Brain microvascular endothelial cell (primary cell): Measurements from ENCODE around the gene ABCC3.

Experiments used
- DNase-seq: peaks from one replicate; pipeline ENCODE4 v3.0.0-alpha.2; 2020
- H3K27ac ChIP-seq: fragments of 250-450 bp; sonication (Bioruptor Pico); 2 replicates; pipeline ENCODE4 v1.5.1; 2020; ENCODE audit warnings: mild to moderate bottlenecking, moderate library complexity
- H3K27me3 ChIP-seq: fragments of 250-450 bp; sonication (Bioruptor Pico); replicated peaks from 2 replicates; pipeline ENCODE4 v1.5.1; 2020; ENCODE audit warnings: mild to moderate bottlenecking
- H3K36me3 ChIP-seq: fragments of 250-450 bp; sonication (Bioruptor Pico); replicated peaks from 2 replicates; pipeline ENCODE4 v1.5.1; 2020; ENCODE audit warnings: mild to moderate bottlenecking
- H3K4me3 ChIP-seq: 2 replicates; pipeline ENCODE4 v1.5.1; 2011; ENCODE audit warnings: low read depth, mild to moderate bottlenecking, control low read depth, low read length, moderate library complexity
- in situ Hi-C: cut with HindIII; loops from 2 replicates; pipeline ENCODE4 v1.10.0; 2017; ENCODE audit warnings: low sequenced_read_pairs, low pct_ligation_motif_present
- TF ChIP-seq, protein P1 (sequence below): IDR thresholded peaks from 2 replicates; pipeline ENCODE4 v1.5.1; 2011; ENCODE audit warnings: low read depth, mild to moderate bottlenecking, moderate library complexity, low read length, control low read depth, inconsistent platforms; ENCODE audit errors: missing control alignments

The ABCC3 gene

DNA sequence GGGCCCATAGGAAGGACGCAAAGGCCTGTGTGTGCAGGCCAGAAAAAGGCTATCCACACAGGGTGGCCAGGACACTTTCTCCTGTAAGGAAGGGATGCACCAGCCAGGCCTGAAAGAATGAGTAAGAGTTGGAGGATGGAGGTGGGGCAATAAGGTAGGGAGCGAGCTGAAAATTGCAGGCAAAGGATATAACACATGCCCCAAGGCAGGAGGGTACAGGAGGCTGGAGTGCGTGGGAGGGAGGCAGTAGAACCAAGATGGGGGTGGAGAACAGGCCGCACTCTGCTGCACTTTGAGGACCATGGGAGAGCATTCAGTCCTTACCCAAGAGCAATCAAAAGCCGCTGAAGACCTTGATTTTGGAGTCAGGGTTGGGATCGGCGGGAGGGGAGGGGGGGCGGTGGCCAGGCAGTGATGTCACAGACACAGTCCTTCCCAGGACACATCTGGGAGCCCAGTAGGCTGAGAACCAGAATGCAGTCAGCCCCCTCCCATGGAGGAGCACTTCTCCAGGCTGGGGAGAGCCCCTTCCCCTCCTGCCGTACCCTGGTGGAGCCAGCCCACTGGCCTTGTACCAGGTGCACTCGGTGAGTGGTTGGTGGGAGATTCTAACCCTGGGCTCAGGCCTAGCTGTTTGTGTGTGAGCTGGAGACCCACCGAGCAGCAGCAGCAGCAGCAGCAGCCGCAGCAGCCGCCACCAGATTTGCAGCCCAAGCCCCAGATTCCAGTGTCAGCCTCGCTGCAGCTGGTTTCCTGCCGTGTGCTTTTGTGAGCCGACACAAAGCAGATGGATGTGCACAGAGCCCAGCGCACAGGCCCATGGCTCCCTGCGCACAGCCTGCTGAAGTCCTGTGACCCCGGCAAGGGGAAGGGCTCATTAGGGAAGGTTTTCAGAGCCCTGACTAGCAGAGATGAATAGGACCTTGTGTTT, 55.5 kb downstream of the ABCC3 start:
- Histone ChIP-seq H3K36me3 (peaks cover under 1% of the 10 kb centered on the region), H3K27ac (no peak overlapping the region), H3K27me3 (no peaks in the 10 kb centered on the region), H3K4me3 (no peak overlapping the region)
- in situ Hi-C loops: loop anchor here (25.0 kb wide), 1 partner anchor 128 kb away; the partner anchor contains the start of gene CACNA1G
- TF ChIP-seq, protein P1, sequence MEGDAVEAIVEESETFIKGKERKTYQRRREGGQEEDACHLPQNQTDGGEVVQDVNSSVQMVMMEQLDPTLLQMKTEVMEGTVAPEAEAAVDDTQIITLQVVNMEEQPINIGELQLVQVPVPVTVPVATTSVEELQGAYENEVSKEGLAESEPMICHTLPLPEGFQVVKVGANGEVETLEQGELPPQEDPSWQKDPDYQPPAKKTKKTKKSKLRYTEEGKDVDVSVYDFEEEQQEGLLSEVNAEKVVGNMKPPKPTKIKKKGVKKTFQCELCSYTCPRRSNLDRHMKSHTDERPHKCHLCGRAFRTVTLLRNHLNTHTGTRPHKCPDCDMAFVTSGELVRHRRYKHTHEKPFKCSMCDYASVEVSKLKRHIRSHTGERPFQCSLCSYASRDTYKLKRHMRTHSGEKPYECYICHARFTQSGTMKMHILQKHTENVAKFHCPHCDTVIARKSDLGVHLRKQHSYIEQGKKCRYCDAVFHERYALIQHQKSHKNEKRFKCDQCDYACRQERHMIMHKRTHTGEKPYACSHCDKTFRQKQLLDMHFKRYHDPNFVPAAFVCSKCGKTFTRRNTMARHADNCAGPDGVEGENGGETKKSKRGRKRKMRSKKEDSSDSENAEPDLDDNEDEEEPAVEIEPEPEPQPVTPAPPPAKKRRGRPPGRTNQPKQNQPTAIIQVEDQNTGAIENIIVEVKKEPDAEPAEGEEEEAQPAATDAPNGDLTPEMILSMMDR: no peak
- DNase-seq: no peak

DNA sequence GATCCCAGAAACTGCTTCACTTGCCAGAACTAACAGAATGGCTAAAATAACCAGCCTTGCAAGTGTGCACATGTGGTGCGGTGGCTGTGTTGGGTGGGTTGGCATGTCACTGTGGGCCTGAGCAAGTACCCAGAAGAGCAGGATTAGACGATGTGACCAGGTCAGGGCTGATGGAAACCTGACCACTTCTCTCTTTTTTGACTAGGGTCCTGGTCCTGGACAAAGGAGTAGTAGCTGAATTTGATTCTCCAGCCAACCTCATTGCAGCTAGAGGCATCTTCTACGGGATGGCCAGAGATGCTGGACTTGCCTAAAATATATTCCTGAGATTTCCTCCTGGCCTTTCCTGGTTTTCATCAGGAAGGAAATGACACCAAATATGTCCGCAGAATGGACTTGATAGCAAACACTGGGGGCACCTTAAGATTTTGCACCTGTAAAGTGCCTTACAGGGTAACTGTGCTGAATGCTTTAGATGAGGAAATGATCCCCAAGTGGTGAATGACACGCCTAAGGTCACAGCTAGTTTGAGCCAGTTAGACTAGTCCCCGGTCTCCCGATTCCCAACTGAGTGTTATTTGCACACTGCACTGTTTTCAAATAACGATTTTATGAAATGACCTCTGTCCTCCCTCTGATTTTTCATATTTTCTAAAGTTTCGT, 56.3 kb downstream of the ABCC3 start:
- H3K36me3 ChIP-seq: peaks cover 8% of the 10 kb centered on the region
- no peaks in the 10 kb centered on the region for H3K27me3 ChIP-seq
- DNase-seq: no peak
- H3K27ac ChIP-seq: no peak overlapping the region
- H3K4me3 ChIP-seq: no peak overlapping the region
- in situ Hi-C loops: loop anchor here (25.0 kb wide), 1 partner anchor 129 kb away; the partner anchor contains the start of gene CACNA1G
- TF ChIP-seq, protein P1: no peak

DNA sequence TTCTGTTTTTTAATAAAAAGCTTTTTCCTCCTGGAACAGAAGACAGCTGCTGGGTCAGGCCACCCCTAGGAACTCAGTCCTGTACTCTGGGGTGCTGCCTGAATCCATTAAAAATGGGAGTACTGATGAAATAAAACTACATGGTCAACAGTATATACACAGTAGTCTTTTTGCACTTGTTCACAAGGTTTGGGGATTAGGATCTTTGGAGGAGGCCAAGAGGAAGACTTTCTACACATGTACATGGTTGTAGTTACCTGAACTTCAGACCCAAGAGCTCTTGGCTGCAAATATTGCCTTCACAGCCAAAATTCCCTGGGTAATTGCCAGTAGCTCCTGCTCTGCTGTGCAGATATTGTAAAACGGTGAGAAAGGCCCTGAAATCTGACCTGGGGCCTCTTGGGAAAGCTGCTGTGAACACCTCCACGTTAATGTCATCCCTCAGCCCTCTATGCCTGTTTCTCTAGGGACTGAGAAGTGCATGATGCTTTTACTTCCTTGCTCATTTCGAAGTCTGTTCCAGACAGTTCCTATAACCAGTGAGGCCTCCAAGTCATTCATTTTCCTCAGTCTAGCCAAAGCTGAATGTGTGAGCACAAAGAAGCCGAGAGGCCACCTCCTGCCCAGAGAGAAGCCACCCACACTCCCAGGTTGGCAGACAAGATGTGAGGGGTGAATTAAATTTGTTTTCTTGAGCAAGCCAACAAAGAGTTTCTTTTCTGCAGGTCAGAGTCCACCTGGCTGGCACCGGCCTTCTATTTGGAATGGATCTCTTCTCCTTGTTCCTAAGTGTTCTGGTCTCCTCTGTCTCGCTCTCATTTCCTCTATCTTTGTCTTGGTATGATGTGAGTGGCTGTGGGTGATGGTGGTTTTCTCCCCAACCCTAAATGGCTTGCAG, 57.1 kb downstream of the ABCC3 start:
- TF ChIP-seq, protein P1: no peak
- no peak overlapping the region for H3K27ac ChIP-seq
- H3K27me3 ChIP-seq: no peaks in the 10 kb centered on the region
- no peak for DNase-seq
- H3K4me3 ChIP-seq: no peak overlapping the region
- H3K36me3 ChIP-seq: peaks cover 15% of the 10 kb centered on the region
- in situ Hi-C loops: loop anchor here (25.0 kb wide), 1 partner anchor 129 kb away; the partner anchor contains the start of gene CACNA1G

DNA sequence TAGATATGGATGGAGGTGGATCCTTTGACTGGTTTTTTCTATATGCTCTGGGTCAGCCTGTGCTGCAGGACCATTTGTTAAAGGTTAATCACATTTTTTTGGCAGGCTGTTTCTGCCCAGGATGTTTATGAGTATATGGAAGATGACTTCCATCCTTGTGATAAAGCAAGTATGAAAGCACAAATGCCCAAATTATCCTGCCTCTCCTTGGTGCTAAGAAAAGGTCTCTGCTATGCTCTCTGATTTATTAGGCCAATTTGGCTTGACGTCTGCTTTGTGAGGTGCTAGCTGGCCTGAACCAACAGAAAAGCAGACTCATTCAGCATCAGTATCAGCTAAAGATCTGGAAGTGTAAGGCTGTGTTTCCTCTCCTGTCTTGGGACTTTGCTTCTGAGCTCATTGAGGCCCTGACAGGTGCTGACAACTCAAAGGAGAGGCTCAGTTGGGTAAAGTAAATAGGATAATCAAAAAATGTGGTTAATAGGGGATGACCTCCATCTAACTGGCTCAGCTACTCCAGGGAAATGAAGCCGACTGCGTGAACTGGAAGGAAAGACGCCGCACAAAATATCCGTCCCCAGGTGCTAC, 57.9 kb downstream of the ABCC3 start:
- H3K36me3 ChIP-seq: peaks cover 20% of the 10 kb centered on the region
- TF ChIP-seq, protein P1: no peak
- no peaks in the 10 kb centered on the region for H3K27me3 ChIP-seq
- in situ Hi-C loops: loop anchor here (25.0 kb wide), 1 partner anchor 130 kb away; the partner anchor contains the start of gene CACNA1G
- no peak for DNase-seq
- H3K27ac ChIP-seq: no peak overlapping the region
- H3K4me3 ChIP-seq: no peak overlapping the region
